Stimulated activated CD8-positive, alpha-beta memory T cell treated with anti-CD3 and anti-CD28 coated beads, Interleukin-4, amount 100 ng/mL, for 4 hours (primary cell): ENCODE results near the gene SRRM5.
"Not testable (repeated sequence)": the region's sequence is repeated elsewhere in the genome, so short reads cannot be mapped to it uniquely, and the experiment has no call there.

Experiments
- DNase-seq, 2 donors: peaks; one replicate each; pipeline ENCODE4 v3.0.0-alpha.2; 2020; ENCODE audit warnings: low read depth in 2 of 2, low spot score in 1 of 2

The SRRM5 gene

GRCh38 chr19:43636121-43636683, 24.3 kb downstream of the SRRM5 start:
- no peak for DNase-seq

GRCh38 chr19:43638214-43638994, 26.5 kb downstream of the SRRM5 start:
- DNase-seq = no peak

DNA sequence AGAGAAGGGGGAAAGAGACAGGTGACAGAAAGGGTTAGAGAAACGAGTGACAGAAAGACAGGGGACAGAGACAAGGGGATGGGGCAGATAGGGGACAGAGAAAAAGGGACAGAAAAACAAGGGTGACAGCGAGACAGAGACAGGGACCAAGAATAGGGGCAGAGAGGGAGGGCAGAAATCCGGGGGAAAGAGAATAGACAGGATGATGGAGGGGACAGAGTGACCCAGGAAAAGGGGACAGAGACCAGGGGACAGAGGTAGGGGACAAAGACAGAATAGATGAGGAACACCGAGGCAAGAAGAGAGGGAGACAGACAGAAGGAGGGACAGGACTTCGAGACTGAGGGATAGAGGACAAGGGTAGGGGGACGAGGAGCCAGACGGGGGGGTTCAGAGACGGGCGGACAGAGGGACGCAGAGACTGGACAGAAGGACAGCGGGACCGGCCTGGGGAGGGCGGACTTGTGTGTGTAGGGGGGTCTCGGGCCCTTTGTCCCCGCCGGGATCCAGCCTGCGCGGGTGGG, 27.2 kb downstream of the SRRM5 start:
- no peak for DNase-seq

DNA sequence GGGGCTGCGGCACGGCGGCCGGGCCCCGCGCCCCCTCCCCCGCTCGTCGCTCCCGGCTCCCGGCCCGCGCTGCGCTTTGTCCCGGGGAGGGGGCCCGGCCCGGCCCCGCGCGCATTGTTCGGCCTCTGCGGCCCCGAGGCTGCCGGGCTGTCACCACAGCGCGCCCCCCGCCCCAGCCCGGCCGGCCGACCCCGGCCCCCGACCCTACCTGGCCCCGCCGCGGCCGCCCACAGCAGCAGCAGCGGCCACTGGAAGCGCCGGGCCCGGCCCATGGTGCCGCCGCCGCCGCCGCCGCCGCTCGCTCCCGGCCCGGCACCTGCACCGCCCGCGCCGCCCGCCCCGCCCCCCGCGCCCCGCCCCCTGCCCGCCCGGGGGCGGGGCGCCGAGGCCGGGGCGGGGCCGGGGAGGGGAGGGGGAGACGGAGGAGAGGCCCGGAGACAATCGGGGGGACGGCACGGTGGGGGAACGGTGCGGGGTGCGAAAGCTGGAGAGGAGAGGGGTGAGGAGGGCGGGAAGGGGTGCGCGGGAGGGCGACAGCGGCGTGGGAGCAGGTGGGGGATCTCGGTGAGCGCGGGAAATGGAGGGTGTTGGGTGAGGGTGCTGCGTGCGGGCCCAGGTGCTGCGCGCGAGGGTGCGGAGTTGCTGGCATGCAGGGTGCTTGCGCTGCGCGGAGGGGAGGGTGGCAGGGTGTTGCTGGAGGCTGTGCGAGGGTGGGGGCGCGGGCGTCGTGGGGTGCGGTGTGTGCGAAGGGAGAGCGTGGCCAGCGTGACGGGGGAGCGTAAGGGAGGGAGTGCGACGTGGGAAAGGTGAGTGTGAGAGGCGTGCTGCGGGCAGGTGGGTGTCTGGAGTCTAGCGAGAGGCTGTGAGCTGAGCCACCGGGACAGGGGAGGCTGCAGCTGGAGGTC, 27.9 kb downstream of the SRRM5 start, which contains the start of gene CADM4:
Gene CADM4, minus strand, starts transcription at position 332 of the 905 bp plus-strand sequence. Its CDS starts 60 bp downstream, at position 272.
- DNase-seq = peak in 1 of 2 donors; percentile 34

DNA sequence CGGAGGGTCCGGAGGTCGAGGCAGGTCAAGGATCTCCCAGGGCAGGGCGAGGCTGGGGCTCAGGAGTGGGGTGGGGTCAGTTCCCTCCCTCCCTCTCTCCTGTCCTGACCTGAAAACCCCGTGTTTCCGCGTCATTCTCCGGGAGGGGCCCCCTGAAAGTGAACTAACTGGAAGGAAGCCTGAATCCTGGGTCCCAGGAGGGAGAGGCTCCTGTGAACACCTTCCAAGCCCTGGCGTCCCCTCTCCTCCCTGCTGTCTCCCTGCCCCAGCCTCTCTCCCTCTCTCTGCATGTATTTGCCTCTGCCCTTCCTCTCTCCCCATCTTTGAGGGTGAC, 28.5 kb downstream of the SRRM5 start:
- DNase-seq = no peak

- DNase-seq = no peak
Observed at GRCh38 chr19:43641333-43641732, 29.4 kb downstream of the SRRM5 start.

DNA sequence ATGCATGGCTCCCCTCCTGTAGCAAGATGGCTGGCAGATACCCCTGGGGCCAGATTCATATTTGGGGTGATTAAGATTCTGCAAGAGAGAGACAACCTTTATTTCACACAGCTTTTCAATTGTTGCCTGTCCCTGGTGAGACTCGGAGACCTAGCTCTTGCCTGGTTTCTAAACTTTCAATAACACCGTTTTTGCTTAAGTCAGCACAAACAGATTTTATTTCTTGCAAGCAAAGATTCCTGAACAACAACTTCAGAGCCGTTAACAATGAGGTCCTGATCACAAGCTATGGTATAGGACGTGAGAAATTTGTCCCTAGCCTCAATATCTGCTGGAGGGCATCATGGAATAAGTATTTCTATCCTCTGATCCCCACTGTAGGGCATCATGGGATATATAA, 30.6 kb downstream of the SRRM5 start:
- DNase-seq = no peak

DNA sequence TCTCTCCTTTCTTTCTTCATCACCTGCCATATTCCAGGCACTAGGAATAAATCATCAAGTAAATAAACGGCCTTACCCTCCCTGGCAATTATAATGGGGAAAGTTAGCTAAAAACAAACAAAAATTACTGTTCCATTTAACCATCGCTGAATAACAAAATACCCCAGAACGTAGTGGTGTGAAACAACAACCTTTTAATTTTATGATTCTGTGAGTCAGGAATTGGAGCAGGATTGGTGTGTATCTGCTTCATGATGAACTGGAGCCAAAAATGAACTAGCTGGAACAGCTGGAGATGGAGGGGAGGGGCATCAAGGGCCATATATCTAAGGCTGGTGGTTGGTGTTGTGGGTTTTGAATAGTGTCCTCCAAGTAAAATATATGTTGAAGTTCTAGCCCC, 31.4 kb downstream of the SRRM5 start:
- DNase-seq = no peak

DNA sequence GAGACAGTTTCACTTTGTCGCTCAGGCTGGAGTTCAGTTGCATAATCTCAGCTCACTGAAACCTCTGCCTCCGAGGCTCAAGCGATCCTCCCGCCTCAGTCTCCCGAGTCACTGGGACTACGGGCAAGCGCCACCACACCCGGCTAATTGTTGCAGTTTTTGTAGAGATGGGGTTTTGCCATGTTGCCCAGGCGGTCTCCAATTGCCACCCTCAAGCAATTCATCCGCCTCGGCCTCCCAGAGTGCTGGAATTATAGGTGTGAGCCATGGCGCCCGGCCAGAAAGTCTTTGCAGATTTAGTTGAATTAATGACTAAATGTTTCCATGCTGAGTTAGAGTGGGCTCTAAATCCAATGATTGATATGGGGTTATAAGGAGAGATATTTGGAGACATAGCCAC, 32.3 kb downstream of the SRRM5 start:
- no peak for DNase-seq

- DNase-seq = no peak
Observed at GRCh38 chr19:43648633-43649032, 36.7 kb downstream of the SRRM5 start.

- DNase-seq = no peak
Observed at GRCh38 chr19:43649514-43649913, 37.6 kb downstream of the SRRM5 start.

GRCh38 chr19:43650276-43650675, 38.4 kb downstream of the SRRM5 start:
- DNase-seq = not testable (repeated sequence)

DNA sequence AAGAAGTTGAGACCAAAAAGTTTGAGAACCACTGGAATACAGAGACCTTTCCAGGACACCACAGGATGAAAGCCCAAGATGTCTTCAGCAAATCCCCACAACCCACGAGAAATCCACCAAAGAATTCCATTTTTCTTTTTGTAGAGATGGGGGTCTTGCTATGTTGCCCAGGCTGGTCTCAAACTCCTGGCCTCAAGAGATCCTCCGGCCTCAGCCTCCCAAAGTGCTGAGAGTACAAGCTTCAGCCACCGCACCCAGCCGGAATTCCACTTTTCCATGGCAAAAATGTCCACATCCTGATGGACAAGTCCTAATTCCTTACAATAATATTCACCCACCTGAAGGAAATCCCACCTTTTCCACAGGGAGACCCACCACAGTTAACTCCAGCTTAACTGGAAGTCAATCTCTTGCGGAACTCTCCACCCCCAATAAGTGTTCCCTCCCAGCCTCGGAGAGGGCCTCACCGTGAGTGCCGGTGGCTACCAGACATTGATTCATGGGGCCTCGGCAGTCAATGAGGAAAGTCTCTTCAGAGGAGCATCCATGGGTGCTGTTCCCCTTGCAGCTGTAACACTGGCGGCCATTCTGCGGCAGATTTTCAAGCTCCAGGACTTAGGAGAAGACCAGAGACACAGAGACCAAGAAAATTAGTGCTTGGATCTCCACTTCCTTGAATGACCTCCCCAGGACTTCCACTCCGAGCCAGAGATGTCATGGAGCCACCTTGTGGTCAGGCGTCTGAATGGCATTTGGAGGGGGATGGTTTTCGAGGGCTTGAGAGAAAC, 40.1 kb downstream of the SRRM5 start:
- no peak for DNase-seq

DNA sequence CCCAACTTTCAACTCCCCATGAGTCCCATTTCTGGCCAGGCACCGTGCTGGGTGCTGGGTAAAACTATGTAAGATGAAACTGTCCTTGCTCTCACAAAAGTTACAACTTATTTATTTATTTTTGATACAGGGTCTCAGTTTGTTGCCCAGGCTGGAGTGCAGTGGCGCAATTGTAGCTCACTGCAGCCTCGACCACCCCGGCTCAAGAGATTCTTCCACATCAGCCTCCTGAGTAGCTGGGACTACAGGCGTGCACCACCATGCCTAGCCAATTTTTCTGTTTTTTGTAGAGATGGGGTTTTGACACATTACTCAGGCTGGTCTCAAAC, 40.6 kb downstream of the SRRM5 start:
- DNase-seq = no peak

DNA sequence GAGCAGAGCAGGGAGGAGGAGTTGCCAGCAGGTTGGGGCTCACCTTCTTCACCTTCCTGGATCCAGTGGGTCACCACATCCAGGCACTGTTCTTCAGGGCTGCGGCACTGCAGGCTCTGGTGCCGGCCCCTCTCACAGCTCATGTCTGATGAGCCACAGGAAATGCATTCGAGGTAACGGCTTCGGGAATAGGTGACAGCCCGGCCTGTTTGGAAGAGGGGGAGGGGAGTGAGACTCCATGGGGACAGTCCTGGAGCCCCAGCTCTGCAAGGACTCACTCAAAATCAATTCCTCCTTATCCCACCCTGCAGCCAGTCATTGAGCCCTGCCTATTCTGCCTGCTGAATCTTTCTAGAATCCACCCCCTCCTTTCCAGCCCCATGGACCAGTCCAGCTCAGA, 44.5 kb downstream of the SRRM5 start:
- DNase-seq = no peak

DNA sequence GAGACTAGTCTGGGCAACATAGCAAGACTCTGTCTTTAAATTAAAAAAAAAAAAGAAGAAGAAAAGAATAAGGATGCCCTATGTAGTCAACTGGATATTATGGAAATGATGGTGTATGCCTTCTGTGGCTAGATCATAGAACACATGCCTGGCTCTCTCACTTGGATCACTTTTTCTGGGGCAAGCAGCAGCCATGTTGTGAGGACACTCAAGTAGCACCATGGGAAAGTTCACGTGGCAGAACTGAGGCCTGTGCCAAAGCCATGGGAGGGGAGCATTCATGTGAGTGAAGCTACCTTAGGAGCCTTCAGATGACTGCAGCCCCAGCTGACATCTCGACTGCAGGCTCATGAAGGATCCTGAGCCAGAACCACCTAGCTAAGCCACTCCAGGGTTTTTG, 46.1 kb downstream of the SRRM5 start:
- DNase-seq = no peak

- DNase-seq = no peak
Observed at GRCh38 chr19:43658494-43658893, 46.6 kb downstream of the SRRM5 start.

- DNase-seq = no peak
Observed at GRCh38 chr19:43660301-43660970, 48.5 kb downstream of the SRRM5 start.

DNA sequence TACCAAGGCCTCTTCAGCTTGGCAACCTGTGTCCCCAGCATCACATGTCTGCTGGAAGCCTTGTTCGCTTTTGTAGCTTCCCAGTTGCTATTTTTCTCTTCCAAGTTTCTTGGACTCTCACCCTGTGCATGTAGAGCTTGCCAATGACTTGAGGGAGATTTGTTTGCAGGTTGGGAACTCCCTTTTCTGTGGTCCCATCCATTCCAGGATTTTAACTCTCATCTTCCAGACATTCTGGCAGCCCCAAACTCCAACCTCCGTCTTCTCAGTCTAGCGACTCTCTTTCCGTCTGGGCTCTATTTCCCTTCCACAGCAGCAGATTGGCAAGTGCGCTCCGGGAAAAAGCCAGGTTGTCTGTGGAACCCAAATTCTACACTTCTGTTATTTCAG, 49.1 kb downstream of the SRRM5 start:
- DNase-seq = no peak

- no peak for DNase-seq
Observed at GRCh38 chr19:43662487-43662886, 50.6 kb downstream of the SRRM5 start.

- no peak for DNase-seq
Observed at GRCh38 chr19:43664018-43664417, 52.1 kb downstream of the SRRM5 start.
